GM19395 (cell line): ENCODE data around the gene PRDM2.

Experiments used
- ATAC-seq: cut with Tn5 transposase; IDR thresholded peaks from one replicate; pipeline ENCODE4 v1.9.1; 2021; ENCODE audit warnings: mild to moderate bottlenecking, moderate library complexity; ENCODE audit not compliant: unreplicated experiment

PRDM2 gene

GRCh38 chr1:13830170-13830569 is 130.2 kb downstream of the PRDM2 start:
- no peak for ATAC-seq

- no peak for ATAC-seq
Measured at GRCh38 chr1:13830616-13831280, 130.8 kb downstream of the PRDM2 start.

GRCh38 chr1:13832100-13832499 is 132.1 kb downstream of the PRDM2 start:
- no peak for ATAC-seq

- no peak for ATAC-seq
Measured at GRCh38 chr1:13832536-13832935, 132.5 kb downstream of the PRDM2 start.

GRCh38 chr1:13836136-13836535 is 136.1 kb downstream of the PRDM2 start:
- no peak for ATAC-seq

- ATAC-seq: no peak
Measured at GRCh38 chr1:13836631-13837030, 136.6 kb downstream of the PRDM2 start.

- ATAC-seq: no peak
Measured at GRCh38 chr1:13838236-13838635, 138.2 kb downstream of the PRDM2 start.

GRCh38 chr1:13842497-13842896 is 142.5 kb downstream of the PRDM2 start:
- ATAC-seq: no peak

- ATAC-seq: no peak
Measured at GRCh38 chr1:13851726-13852125, 151.7 kb downstream of the PRDM2 start.

GRCh38 chr1:13855554-13855953 is 155.6 kb downstream of the PRDM2 start:
- ATAC-seq: no peak

- ATAC-seq: no peak
Measured at GRCh38 chr1:13860031-13860430, 160.0 kb downstream of the PRDM2 start.

GRCh38 chr1:13864760-13865159 is 164.8 kb downstream of the PRDM2 start:
- no peak for ATAC-seq

- no peak for ATAC-seq
Measured at GRCh38 chr1:13865851-13866250, 165.9 kb downstream of the PRDM2 start.

- ATAC-seq: no peak
Measured at GRCh38 chr1:13867603-13868002, 167.6 kb downstream of the PRDM2 start.

- ATAC-seq: no peak
Measured at GRCh38 chr1:13869172-13869797, 169.3 kb downstream of the PRDM2 start.

GRCh38 chr1:13871413-13871812 is 171.4 kb downstream of the PRDM2 start:
- ATAC-seq: no peak

- no peak for ATAC-seq
Measured at GRCh38 chr1:13871886-13872285, 171.9 kb downstream of the PRDM2 start.

GRCh38 chr1:13873032-13873431 is 173.0 kb downstream of the PRDM2 start:
- ATAC-seq: no peak
